OCI-LY1 (cell line): ENCODE results near the gene ANXA6.

Experiments
- EZH2 ChIP-seq: fragments of 200-600 bp; sonication (generic), shearing (Covaris generic); IDR thresholded peaks from 2 replicates; pipeline ENCODE4 v1.8.0; 2017; ENCODE audit warnings: borderline replicate concordance, mixed run types, mild to moderate bottlenecking, antibody characterized with exemption, low read length, moderate library complexity, mixed read lengths
- TF ChIP-seq, protein P1 (sequence below): fragments of 200-600 bp; sonication (generic), shearing (Covaris generic); IDR thresholded peaks from 2 replicates; pipeline ENCODE4 v1.5.1; 2017; ENCODE audit warnings: mild to moderate bottlenecking, antibody characterized with exemption, low read length, moderate library complexity, mixed read lengths

GRCh38 chr5:151065609-151066008 lies 92.0 kb downstream of the ANXA6 start:
- TF ChIP-seq, protein P1, sequence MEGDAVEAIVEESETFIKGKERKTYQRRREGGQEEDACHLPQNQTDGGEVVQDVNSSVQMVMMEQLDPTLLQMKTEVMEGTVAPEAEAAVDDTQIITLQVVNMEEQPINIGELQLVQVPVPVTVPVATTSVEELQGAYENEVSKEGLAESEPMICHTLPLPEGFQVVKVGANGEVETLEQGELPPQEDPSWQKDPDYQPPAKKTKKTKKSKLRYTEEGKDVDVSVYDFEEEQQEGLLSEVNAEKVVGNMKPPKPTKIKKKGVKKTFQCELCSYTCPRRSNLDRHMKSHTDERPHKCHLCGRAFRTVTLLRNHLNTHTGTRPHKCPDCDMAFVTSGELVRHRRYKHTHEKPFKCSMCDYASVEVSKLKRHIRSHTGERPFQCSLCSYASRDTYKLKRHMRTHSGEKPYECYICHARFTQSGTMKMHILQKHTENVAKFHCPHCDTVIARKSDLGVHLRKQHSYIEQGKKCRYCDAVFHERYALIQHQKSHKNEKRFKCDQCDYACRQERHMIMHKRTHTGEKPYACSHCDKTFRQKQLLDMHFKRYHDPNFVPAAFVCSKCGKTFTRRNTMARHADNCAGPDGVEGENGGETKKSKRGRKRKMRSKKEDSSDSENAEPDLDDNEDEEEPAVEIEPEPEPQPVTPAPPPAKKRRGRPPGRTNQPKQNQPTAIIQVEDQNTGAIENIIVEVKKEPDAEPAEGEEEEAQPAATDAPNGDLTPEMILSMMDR = no peak
- TF ChIP-seq EZH2 = no peak
